ENCODE data around the gene ATG9B. TPM values are rescaled to one million over a fixed set of nuclear protein-coding genes. Genes with fewer than 3 reads are reported as not detected.
A peak's percentile ranks its signal among the peaks of the same experiment; 100 is the strongest.

ATG9B gene
- total RNA-seq, 1 donor from 2014 or later: 0.38 TPM

GRCh38 chr7:151008143-151008510 lies 16.2 kb downstream of the ATG9B start:
- no peak for TF ChIP-seq CTCF (IDR thresholded peaks at IDR 0.05)
- Histone ChIP-seq H3K4me3 (peak overlapping the region; percentile 29), H3K27me3 (ENCODE audit: low read depth) (peaks cover 6% of the 10 kb centered on the region), H3K9me3 (no peaks in the 10 kb centered on the region), H3K27ac (peak overlapping the region; percentile 43), H3K4me1 (peaks cover 64% of the 10 kb centered on the region), H3K36me3 (no peaks in the 10 kb centered on the region)
- ATAC-seq (peak in 1 of 2 donors; percentile 7), DNase-seq (no peak)
- intact Hi-C loops (cut with DNase I): no loop called here

GRCh38 chr7:151007469-151007898 lies 16.8 kb downstream of the ATG9B start:
- peak overlapping the region; percentile 62 for H3K27ac ChIP-seq
- intact Hi-C loops (cut with DNase I): no loop called here
- ATAC-seq (peak in 1 of 2 donors; percentile 8), DNase-seq (no peak)
- no peak for TF ChIP-seq CTCF (IDR thresholded peaks at IDR 0.05)
- peaks cover 61% of the 10 kb centered on the region for H3K4me1 ChIP-seq
- H3K4me3 ChIP-seq: no peak overlapping the region
- no peaks in the 10 kb centered on the region for H3K9me3 ChIP-seq
- peaks cover 4% of the 10 kb centered on the region for H3K27me3 ChIP-seq (ENCODE audit: low read depth)
- H3K36me3 ChIP-seq: no peaks in the 10 kb centered on the region

GRCh38 chr7:151006590-151007300 lies 17.5 kb downstream of the ATG9B start:
- Histone ChIP-seq H3K9me3 (no peaks in the 10 kb centered on the region), H3K36me3 (no peaks in the 10 kb centered on the region), H3K4me3 (no peak overlapping the region), H3K4me1 (peaks cover 53% of the 10 kb centered on the region), H3K27ac (peak overlapping the region; percentile 31), H3K27me3 (ENCODE audit: low read depth) (no peaks in the 10 kb centered on the region)
- ATAC-seq (no peak), DNase-seq (no peak)
- no peak for TF ChIP-seq CTCF (IDR thresholded peaks at IDR 0.05)
- intact Hi-C loops (cut with DNase I): no loop called here

GRCh38 chr7:151005566-151005965 lies 18.7 kb downstream of the ATG9B start:
- intact Hi-C loops (cut with DNase I): no loop called here
- ATAC-seq: no peak
- H3K4me3 ChIP-seq: no peak overlapping the region

GRCh38 chr7:151003572-151003971 lies 20.7 kb downstream of the ATG9B start:
- peak; percentile 70 to 86 for ATAC-seq
- Histone ChIP-seq H3K27ac (peak overlapping the region; percentile 11), H3K36me3 (no peaks in the 10 kb centered on the region), H3K9me3 (no peaks in the 10 kb centered on the region), H3K4me3 (no peak overlapping the region), H3K4me1 (peaks cover 25% of the 10 kb centered on the region), H3K27me3 (ENCODE audit: low read depth) (no peaks in the 10 kb centered on the region)
- DNase-seq: peak; percentile 70
- TF ChIP-seq CTCF (IDR thresholded peaks at IDR 0.05): no peak
- intact Hi-C loops (cut with DNase I): no loop called here

More at GRCh38 chr7:151005566-151005965, 18.7 kb downstream of the ATG9B start:
- no peaks in the 10 kb centered on the region for H3K36me3 ChIP-seq
- no peaks in the 10 kb centered on the region for H3K9me3 ChIP-seq
- no peak overlapping the region for H3K27ac ChIP-seq
- H3K4me1 ChIP-seq: peaks cover 44% of the 10 kb centered on the region
- no peaks in the 10 kb centered on the region for H3K27me3 ChIP-seq (ENCODE audit: low read depth)
- no peak for DNase-seq
- TF ChIP-seq CTCF (IDR thresholded peaks at IDR 0.05): no peak

Data from lower lobe of right lung (tissue), 2 donors.